ENCODE measurements around the gene IRAK3. TPM values are rescaled to one million over a fixed set of nuclear protein-coding genes. Genes with fewer than 3 reads are reported as not detected.
"Not testable (repeated sequence)": the region's sequence is repeated elsewhere in the genome, so short reads cannot be mapped to it uniquely, and the experiment has no call there.

The IRAK3 gene
- total RNA-seq, 2 experiments from 2014 or later = 1.0 to 1.8 TPM

GRCh38 chr12:66199831-66200509, 11.0 kb downstream of the IRAK3 start:
- H3K4me1 Mint-ChIP-seq = peaks cover 20% of the 10 kb centered on the region
- H3K4me3 Mint-ChIP-seq = no peak overlapping the region
- ChIA-PET CTCF (no interaction called here), POLR2A (no interaction called here)
- peaks cover 2% of the 10 kb centered on the region for H3K36me3 Mint-ChIP-seq (ENCODE audit: low read depth)
- H3K9me3 Mint-ChIP-seq = peaks cover 8% of the 10 kb centered on the region
- DNase-seq = no peak
- no peak overlapping the region for H3K27ac Mint-ChIP-seq
- peaks cover 6% of the 10 kb centered on the region for H3K27me3 Mint-ChIP-seq

GRCh38 chr12:66203820-66204219, 14.8 kb downstream of the IRAK3 start:
- peaks cover 12% of the 10 kb centered on the region for H3K27me3 Mint-ChIP-seq
- H3K27ac Mint-ChIP-seq = no peak overlapping the region
- DNase-seq = no peak
- ChIA-PET CTCF (interaction anchor here (0.6 kb wide), 2 partner anchors 28 to 916 kb away, joined by 3 read pairs; no protein-coding TSS in a partner anchor), POLR2A (interaction anchor here (2.7 kb wide), 1 partner anchor 34 kb away, joined by 10 read pairs; the partner anchor contains the start of gene TMBIM4)
- H3K9me3 Mint-ChIP-seq = peaks cover 8% of the 10 kb centered on the region
- peaks cover 8% of the 10 kb centered on the region for H3K4me1 Mint-ChIP-seq
- H3K4me3 Mint-ChIP-seq = no peak overlapping the region
- no peaks in the 10 kb centered on the region for H3K36me3 Mint-ChIP-seq (ENCODE audit: low read depth)

- Mint-ChIP-seq H3K4me1 (peaks cover 8% of the 10 kb centered on the region), H3K27me3 (peaks cover 24% of the 10 kb centered on the region), H3K36me3 (ENCODE audit: low read depth) (no peaks in the 10 kb centered on the region), H3K4me3 (no peak overlapping the region), H3K9me3 (no peaks in the 10 kb centered on the region), H3K27ac (no peak overlapping the region)
- ChIA-PET CTCF (no interaction called here), POLR2A (no interaction called here)
- DNase-seq = no peak
These were observed 17.1 kb downstream of the IRAK3 start for GRCh38 chr12:66206141-66206540.

- Mint-ChIP-seq H3K4me1 (no peaks in the 10 kb centered on the region), H3K36me3 (ENCODE audit: low read depth) (peaks cover 4% of the 10 kb centered on the region), H3K4me3 (no peak overlapping the region), H3K27ac (no peak overlapping the region), H3K27me3 (peaks cover 27% of the 10 kb centered on the region), H3K9me3 (no peaks in the 10 kb centered on the region)
- DNase-seq = no peak
- POLR2A ChIA-PET = no interaction called here
- CTCF ChIA-PET = no interaction called here
These were observed 21.8 kb downstream of the IRAK3 start for GRCh38 chr12:66210840-66211239.

- CTCF ChIA-PET; H3K4me1 Mint-ChIP-seq; H3K4me3 Mint-ChIP-seq; H3K27ac Mint-ChIP-seq; H3K36me3 Mint-ChIP-seq (ENCODE audit: low read depth); DNase-seq; POLR2A ChIA-PET; H3K9me3 Mint-ChIP-seq: not testable (repeated sequence)
- peaks cover 29% of the 10 kb centered on the region for H3K27me3 Mint-ChIP-seq
These were observed 22.6 kb downstream of the IRAK3 start for GRCh38 chr12:66211573-66211972.

- H3K36me3 Mint-ChIP-seq (ENCODE audit: low read depth); CTCF ChIA-PET: not testable (repeated sequence)
These were observed 24.0 kb downstream of the IRAK3 start for GRCh38 chr12:66213011-66213410.

GRCh38 chr12:66217342-66217917, 28.4 kb downstream of the IRAK3 start:
- ChIA-PET POLR2A (no interaction called here), CTCF (no interaction called here)
- peaks cover 10% of the 10 kb centered on the region for H3K36me3 Mint-ChIP-seq (ENCODE audit: low read depth)
- H3K27ac Mint-ChIP-seq = no peak overlapping the region
- peaks cover 12% of the 10 kb centered on the region for H3K27me3 Mint-ChIP-seq
- no peak for DNase-seq
- no peak overlapping the region for H3K4me3 Mint-ChIP-seq
- no peaks in the 10 kb centered on the region for H3K4me1 Mint-ChIP-seq
- H3K9me3 Mint-ChIP-seq = peaks cover 4% of the 10 kb centered on the region

More at GRCh38 chr12:66213011-66213410, 24.0 kb downstream of the IRAK3 start:
- H3K4me3 Mint-ChIP-seq, H3K4me1 Mint-ChIP-seq, H3K9me3 Mint-ChIP-seq, DNase-seq, POLR2A ChIA-PET, H3K27ac Mint-ChIP-seq: not testable (repeated sequence)
- H3K27me3 Mint-ChIP-seq = peaks cover 25% of the 10 kb centered on the region

- H3K27me3 Mint-ChIP-seq = peaks cover 7% of the 10 kb centered on the region
- H3K9me3 Mint-ChIP-seq = no peaks in the 10 kb centered on the region
- DNase-seq = no peak
- no peaks in the 10 kb centered on the region for H3K36me3 Mint-ChIP-seq (ENCODE audit: low read depth)
- no peak overlapping the region for H3K27ac Mint-ChIP-seq
- H3K4me1 Mint-ChIP-seq = no peaks in the 10 kb centered on the region
- ChIA-PET POLR2A (no interaction called here), CTCF (interaction anchor here (1.3 kb wide), 1 partner anchor 41 kb away, joined by 3 read pairs; no protein-coding TSS in a partner anchor)
- H3K4me3 Mint-ChIP-seq = no peak overlapping the region
These were observed 39.4 kb downstream of the IRAK3 start for GRCh38 chr12:66228462-66228861.

- Mint-ChIP-seq H3K27me3 (peaks cover 26% of the 10 kb centered on the region), H3K4me1 (peaks cover 11% of the 10 kb centered on the region), H3K9me3 (no peaks in the 10 kb centered on the region), H3K4me3 (no peak overlapping the region), H3K36me3 (ENCODE audit: low read depth) (no peaks in the 10 kb centered on the region), H3K27ac (no peak overlapping the region)
- DNase-seq = no peak
- ChIA-PET POLR2A (no interaction called here), CTCF (interaction anchor here (1.2 to 1.6 kb wide), 2 partner anchors 63 to 85 kb away, joined by 3 to 4 read pairs; partner anchors contain the start of gene TMBIM4)
These were observed 43.2 kb downstream of the IRAK3 start for GRCh38 chr12:66232263-66232662.

GRCh38 chr12:66234037-66234693, 45.2 kb downstream of the IRAK3 start:
- ChIA-PET POLR2A (interaction anchor here (2.1 kb wide), 1 partner anchor 65 kb away, joined by 9 read pairs; no protein-coding TSS in a partner anchor), CTCF (interaction anchor here (1.4 to 1.5 kb wide), 2 partner anchors 37 to 175 kb away, joined by 3 to 5 read pairs; no protein-coding TSS in a partner anchor)
- not testable (repeated sequence) for H3K27ac Mint-ChIP-seq

GRCh38 chr12:66234773-66235625, 46.0 kb downstream of the IRAK3 start:
- H3K36me3 Mint-ChIP-seq (ENCODE audit: low read depth); H3K9me3 Mint-ChIP-seq; H3K27ac Mint-ChIP-seq: not testable (repeated sequence)
- POLR2A ChIA-PET = interaction anchor here (0.7 to 2.1 kb wide), 4 partner anchors 13 to 68 kb away, joined by 3 to 9 read pairs (median 4); partner anchors contain the start of genes HELB and TMBIM4
- peak overlapping the region; percentile 54 for H3K4me3 Mint-ChIP-seq
- H3K27me3 Mint-ChIP-seq = peaks cover 37% of the 10 kb centered on the region
- peaks cover 11% of the 10 kb centered on the region for H3K4me1 Mint-ChIP-seq
- peak; percentile 24 for DNase-seq
- CTCF ChIA-PET = interaction anchor here (0.7 to 1.7 kb wide), 11 partner anchors 11 to 174 kb away, joined by 3 to 6 read pairs (median 3); no protein-coding TSS in a partner anchor

More at GRCh38 chr12:66234037-66234693, 45.2 kb downstream of the IRAK3 start:
- not testable (repeated sequence) for H3K36me3 Mint-ChIP-seq (ENCODE audit: low read depth); H3K9me3 Mint-ChIP-seq
- Mint-ChIP-seq H3K4me1 (peaks cover 11% of the 10 kb centered on the region), H3K27me3 (peaks cover 34% of the 10 kb centered on the region), H3K4me3 (peak overlapping the region; percentile 29)
- peak; percentile 49 for DNase-seq

- ChIA-PET POLR2A (interaction anchor here (0.7 to 2.1 kb wide), 4 partner anchors 12 to 67 kb away, joined by 3 to 9 read pairs (median 4); partner anchors contain the start of genes HELB and TMBIM4), CTCF (interaction anchor here (0.7 to 1.7 kb wide), 12 partner anchors 9 to 589 kb away, joined by 3 to 6 read pairs (median 3); no protein-coding TSS in a partner anchor)
- no peak for DNase-seq
- Mint-ChIP-seq H3K4me1 (peaks cover 11% of the 10 kb centered on the region), H3K4me3 (peak overlapping the region; percentile 39), H3K27ac (no peak overlapping the region), H3K27me3 (peaks cover 38% of the 10 kb centered on the region), H3K36me3 (ENCODE audit: low read depth) (no peaks in the 10 kb centered on the region), H3K9me3 (no peaks in the 10 kb centered on the region)
These were observed 46.7 kb downstream of the IRAK3 start for GRCh38 chr12:66235626-66236281.
